GM08714 (cell line): ENCODE results near the gene PEX14.
"Not testable (repeated sequence)": the region's sequence is repeated elsewhere in the genome, so short reads cannot be mapped to it uniquely, and the experiment has no call there.

Experiments used
- H3K4me3 ChIP-seq: fragments of 200-500 bp; sonication (Bioruptor generic); 2 replicates; pipeline ENCODE4 v1.5.1; 2014; ENCODE audit warnings: mild to moderate bottlenecking, low read length, inconsistent platforms
- ZNF274 ChIP-seq: IDR thresholded peaks from 2 replicates; pipeline ENCODE4 v1.6.1; 2012; ENCODE audit warnings: mild to moderate bottlenecking, low read depth, low read length

PEX14 gene

GRCh38 chr1:10474613-10475507 lies at the start of gene PEX14:
Gene PEX14 (plus strand): TSS chr1:10474950. CDS start chr1:10474967, 17 bp downstream.
- TF ChIP-seq ZNF274 = no peak
- H3K4me3 ChIP-seq = peak within 1 kb of the TSS; percentile 92

- not testable (repeated sequence) for H3K4me3 ChIP-seq
Measured at GRCh38 chr1:10425826-10426534, 48.8 kb upstream of the PEX14 start.

GRCh38 chr1:10426535-10426848 lies 48.3 kb upstream of the PEX14 start:
- H3K4me3 ChIP-seq = not testable (repeated sequence)

GRCh38 chr1:10428984-10429383 lies 45.8 kb upstream of the PEX14 start:
- no peak for TF ChIP-seq ZNF274
- H3K4me3 ChIP-seq = no peak overlapping the region

GRCh38 chr1:10429868-10430215 lies 44.9 kb upstream of the PEX14 start:
- no peak for TF ChIP-seq ZNF274
- peak overlapping the region; percentile 77 for H3K4me3 ChIP-seq

GRCh38 chr1:10430216-10431069 lies 44.3 kb upstream of the PEX14 start, which contains the start of gene CENPS:
Gene CENPS (plus strand): TSS chr1:10430433. CDS start chr1:10430518, 85 bp downstream.
- no peak for TF ChIP-seq ZNF274
- peak within 1 kb of the TSS; percentile 77 for H3K4me3 ChIP-seq

- H3K4me3 ChIP-seq = peak overlapping the region; percentile 77
- TF ChIP-seq ZNF274 = no peak
Measured at GRCh38 chr1:10431070-10431730, 43.5 kb upstream of the PEX14 start.

- H3K4me3 ChIP-seq = no peak overlapping the region
- TF ChIP-seq ZNF274 = no peak
Measured at GRCh38 chr1:10432910-10433700, 41.6 kb upstream of the PEX14 start.

GRCh38 chr1:10433790-10434189 lies 41.0 kb upstream of the PEX14 start:
- no peak overlapping the region for H3K4me3 ChIP-seq
- no peak for TF ChIP-seq ZNF274

GRCh38 chr1:10434590-10434989 lies 40.2 kb upstream of the PEX14 start:
- no peak overlapping the region for H3K4me3 ChIP-seq
- TF ChIP-seq ZNF274 = no peak

- no peak for TF ChIP-seq ZNF274
Measured at GRCh38 chr1:10437052-10437451, 37.7 kb upstream of the PEX14 start.

GRCh38 chr1:10438677-10439163 lies 36.0 kb upstream of the PEX14 start:
- no peak overlapping the region for H3K4me3 ChIP-seq
- no peak for TF ChIP-seq ZNF274

More at GRCh38 chr1:10437052-10437451, 37.7 kb upstream of the PEX14 start:
- H3K4me3 ChIP-seq = no peak overlapping the region

GRCh38 chr1:10440305-10440704 lies 34.4 kb upstream of the PEX14 start:
- no peak for TF ChIP-seq ZNF274
- H3K4me3 ChIP-seq = no peak overlapping the region
